Inferior parietal cortex (tissue), 1 donor: ENCODE results near the gene SH3D19.
A peak's percentile ranks its signal among the peaks of the same experiment; 100 is the strongest.
"Not testable (repeated sequence)": the region's sequence is repeated elsewhere in the genome, so short reads cannot be mapped to it uniquely, and the experiment has no call there.

ENCODE experiments used
- DNase-seq: peaks from one replicate; pipeline ENCODE4 v3.0.0-alpha.2; 2016; ENCODE audit errors: extremely low spot score

The SH3D19 gene

DNA sequence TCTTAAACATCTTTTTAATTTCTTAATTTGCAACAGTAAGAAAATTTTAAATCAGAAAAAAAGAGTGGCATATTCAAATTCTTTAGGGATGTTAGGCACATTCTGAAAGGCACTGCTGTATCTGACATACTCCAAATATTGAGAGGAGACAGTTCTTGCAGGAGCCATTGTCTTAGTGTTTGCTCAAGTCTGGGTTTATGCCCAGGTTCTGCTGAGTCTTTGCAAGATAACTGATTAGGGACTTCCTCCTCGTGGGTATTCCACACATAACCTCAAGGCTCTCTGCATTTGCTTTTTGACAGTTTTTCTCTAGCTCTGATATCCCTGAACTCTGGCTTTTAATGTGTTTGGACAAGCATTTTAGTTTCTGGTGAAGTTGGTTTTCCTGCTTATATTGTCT is 173.4 kb downstream of the SH3D19 start:
- no peak for DNase-seq

DNA sequence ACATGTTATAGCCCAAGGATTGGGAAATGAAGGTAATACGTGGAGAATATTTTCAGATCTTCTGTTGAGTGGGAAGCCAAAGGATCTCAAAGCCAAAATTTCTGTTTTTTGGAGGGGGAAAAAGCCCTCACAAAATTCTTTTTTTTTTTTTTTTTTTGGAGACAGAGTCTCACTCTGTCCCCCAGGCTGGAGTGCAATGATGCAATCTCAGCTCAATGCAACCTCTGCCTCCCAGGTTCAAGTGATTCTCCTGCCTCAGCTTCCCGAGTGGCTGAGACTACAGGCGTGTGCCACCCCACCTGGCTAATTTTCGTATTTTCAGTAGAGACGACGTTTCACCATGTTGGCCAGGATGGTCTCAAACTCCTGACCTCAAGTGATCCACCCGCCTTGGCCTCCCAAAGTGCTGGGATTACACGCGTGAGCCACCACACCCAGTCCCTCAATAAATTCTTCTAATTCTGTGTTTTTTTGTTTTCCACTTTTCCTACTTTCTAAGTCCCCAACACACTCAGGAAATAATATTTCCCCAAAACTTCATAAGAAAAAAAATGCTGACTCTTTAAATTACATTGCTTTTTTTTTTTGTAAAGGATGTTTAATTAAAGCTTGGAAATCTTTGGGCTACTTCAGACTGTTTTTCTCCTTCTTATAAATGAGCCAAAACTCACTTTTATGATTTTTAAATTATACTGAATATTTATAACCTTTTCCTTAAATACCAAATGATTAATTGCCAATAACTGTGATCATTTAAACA is 174.4 kb downstream of the SH3D19 start:
- DNase-seq, result no peak

DNA sequence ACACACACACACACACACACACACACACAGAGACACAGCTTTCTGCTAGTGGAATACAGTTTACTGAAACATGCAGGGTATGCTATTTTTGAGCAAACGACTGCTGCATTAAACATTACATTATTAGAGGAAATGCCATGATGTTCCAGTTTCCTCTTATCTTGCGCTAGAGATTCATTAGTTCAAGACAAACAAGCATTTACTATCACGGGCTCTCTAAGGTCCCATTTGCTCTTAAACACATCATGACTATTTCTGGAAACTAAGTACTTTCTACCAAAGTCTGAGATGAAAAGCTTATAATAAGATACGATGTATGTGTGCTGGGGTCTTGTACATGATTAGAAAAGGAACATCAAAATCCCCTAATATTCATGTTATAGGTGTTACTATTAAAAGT is 177.1 kb downstream of the SH3D19 start:
- no peak for DNase-seq

DNA sequence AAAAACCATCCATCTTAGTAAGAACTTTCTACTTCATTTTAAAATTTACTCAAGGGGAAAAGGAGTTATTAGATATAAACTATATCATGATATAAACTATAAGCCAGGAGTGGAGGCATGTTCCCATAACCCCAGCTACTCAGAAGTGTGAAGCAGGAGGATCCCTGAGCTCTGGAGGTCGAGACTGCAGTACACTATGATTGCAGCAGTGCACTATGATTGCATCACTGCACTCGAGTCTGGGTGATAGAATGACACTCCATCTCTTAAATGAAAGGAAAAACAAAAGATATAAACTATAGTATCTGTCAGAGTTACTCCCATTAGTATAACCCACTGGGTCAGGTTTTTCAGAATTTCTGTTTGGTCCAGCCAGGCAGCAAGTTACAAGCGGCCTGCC is 178.4 kb downstream of the SH3D19 start:
- no peak for DNase-seq

DNA sequence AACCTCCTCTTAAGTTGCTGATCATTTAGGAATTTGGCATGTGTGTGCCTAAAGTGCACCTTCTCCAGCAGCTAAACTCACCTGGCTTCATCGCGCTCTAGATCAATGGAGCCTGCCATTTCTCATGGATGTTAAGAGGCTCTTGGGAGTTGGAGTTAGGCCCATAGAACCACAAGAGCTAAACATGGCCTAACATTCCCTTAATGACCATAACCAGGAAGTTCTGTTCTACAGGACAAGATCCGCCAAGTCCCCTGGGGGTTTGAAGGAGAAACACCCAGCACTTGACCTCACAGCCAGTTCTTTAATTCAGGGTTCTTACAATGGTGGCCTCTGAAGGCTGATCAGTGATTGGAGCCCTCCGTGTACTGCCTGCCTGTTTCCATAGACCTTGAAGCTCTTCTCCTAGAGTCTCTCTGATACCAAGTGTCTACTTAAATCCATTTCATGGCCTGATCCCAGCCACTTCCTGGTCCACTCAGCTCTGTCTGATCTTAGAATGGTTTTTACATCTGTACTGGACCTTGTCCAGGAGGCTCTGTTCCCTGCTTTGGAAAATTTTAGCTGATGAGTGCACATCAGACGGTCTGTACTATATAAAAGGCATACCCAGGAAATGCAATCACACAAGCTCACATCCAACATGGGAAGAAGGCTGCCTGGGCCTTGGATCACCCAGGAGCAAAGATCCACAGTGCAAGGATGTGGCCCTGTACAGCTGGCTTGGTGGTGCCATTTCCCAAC is 180.9 kb downstream of the SH3D19 start:
- no peak for DNase-seq

DNA sequence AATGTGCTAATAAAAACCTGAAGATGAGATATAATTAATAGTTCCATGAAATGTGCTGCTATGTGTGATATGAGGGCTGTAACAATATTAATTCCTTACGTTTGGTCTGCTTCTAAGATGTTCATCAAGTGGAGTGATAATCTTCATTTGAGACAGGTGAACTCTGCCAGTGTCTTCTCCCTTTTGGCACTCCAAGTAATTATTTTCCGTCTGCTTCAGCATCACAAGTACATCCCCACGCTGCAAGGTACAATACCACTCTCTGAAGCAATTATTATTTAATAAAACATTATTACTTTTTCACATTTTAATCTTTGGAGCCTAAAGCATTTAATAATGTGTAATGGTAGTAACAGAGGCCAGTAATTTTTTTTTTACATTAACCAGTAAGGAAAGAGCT is 181.6 kb downstream of the SH3D19 start:
- no peak for DNase-seq

DNA sequence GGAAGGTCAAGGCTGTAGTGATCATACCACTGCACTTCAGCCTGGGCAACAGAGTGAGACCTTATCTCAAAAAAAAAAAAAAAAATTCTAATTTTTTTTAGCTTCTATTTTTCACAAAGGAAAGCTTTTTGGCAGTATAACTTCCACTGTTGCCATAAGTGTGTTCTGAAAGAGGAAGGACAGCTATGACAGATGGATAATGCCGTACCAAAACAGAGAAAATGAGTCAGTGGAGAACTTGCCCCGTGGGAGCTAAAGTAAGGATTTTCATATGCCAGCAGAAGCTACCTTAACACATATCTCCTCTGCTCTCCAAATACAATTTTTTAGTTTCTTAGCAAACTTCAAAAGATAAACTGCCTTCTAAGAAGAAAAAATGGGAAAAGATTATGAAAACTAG is 182.2 kb downstream of the SH3D19 start:
- DNase-seq, result no peak

DNA sequence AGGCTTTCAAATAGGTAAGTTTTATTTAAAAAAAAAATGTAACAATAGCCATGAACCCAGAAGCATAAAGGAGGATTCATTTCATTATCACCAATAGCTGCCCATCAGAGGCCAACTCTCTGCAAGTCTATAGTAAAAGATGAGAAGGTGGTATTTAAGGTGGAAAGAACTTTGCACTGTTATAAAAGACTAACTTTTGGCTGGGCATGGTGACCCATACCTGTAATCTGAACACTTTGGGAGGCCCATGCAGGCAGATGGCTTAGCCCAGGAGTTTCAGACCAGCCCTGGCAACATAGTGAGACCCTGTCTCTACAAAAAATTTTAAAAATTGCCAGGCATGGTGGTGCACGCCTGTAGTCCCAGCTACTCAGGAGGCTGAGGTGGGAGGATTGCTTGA is 182.6 kb downstream of the SH3D19 start:
- DNase-seq, result no peak

DNA sequence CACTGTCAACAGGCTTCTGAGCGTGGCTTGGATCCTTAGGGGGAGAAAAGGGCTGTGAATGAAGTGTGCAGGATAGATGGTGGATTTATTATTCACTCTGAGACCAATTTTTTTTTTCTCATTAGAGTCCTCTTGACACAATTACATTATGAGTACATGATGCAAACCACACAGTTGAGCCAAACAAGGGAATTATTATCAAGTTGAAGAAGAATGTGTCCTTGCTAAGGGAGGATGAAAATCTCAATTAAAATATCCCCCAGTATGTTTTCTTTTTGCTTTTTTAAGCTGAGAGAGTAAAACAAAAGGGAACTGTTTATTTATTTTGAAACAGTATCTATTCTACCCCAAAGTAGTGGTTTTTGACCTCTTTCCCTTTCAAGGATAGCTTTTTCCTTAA is 185.6 kb downstream of the SH3D19 start:
- no peak for DNase-seq

DNA sequence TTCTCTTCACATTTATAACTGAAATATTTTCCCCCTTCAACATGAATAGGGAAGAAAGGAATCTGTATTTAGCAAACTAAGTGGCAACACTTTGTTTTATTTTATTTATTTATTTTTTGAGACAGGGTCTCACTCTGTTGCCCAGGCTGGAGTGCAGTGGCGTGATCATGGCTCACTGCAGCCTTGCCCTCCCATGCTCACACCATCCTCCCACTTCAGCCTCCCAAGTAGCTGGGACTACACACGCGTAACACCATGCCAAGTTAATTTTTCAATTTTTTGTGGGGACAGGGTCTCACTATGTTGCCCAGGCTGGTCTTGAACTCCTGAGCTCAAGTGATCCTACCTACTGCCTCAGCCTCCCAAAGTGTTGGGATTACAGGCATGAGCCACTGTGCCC is 189.4 kb downstream of the SH3D19 start:
- DNase-seq, result not testable (repeated sequence)

DNA sequence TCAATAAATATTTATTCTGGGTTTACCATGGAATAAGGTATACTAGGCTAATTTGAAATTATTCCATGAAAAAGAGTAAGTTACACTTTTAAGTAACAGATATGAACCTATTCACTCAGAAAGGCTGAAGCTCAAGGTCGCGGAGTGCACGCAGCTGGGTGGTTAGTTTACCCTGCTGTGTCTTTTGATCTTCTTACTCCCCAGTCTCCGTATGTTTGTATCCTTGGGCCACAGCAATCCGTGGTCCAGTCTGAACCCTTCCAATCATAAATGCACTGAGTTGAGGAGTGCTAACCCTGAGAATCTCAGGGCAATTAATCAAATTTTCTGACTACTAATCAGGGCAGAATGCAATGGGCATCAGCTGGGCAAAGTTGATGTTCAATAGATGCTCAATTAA is 192.1 kb downstream of the SH3D19 start:
- DNase-seq, result no peak

DNA sequence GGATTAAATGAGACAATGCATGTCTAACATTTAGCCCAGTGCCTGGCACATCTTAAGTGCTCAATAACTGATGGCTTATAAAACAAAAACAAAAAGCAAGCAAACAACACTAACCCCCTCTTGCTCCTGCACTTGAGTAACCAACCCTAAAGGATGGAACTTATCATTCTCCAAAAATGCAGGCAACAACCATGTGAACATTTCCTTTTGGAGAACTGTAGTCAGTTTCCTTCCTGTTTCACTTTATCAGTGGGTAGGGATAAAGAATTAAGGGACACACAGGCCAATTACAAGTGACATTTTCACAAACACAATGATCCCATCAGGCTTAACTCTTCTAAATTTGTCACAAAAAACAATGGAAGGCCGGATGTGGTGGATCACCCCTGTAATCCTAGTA is 195.6 kb downstream of the SH3D19 start:
- DNase-seq, result no peak

DNA sequence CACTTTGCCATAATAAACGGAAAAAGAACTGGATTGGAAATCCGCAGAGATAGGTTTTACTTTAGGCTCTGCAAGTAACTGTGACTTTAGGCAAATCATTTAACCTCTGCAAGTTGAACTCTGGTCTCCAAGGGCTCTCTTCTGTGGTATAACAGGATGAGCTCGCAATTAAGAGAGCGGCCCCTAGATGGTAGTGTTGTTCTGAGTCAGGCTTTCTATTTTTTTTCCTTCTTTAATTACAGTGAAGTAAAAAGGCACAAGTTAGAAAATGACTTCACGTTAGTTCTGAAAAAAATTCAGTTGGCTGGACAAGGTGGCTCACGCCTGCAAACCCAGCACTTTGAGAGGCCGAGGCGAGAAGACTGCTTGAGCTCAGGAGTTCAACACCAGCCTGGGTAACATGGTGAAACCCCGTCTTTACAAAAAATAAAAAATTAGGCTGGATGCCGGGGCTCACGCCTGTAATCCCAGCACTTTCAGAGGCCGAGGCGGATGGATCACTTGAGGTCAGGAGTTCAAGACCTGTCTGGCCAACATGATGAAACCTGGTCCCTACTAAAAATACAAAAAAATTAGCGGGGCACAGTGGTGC is 207.9 kb downstream of the SH3D19 start:
- peak; percentile 86 for DNase-seq

DNA sequence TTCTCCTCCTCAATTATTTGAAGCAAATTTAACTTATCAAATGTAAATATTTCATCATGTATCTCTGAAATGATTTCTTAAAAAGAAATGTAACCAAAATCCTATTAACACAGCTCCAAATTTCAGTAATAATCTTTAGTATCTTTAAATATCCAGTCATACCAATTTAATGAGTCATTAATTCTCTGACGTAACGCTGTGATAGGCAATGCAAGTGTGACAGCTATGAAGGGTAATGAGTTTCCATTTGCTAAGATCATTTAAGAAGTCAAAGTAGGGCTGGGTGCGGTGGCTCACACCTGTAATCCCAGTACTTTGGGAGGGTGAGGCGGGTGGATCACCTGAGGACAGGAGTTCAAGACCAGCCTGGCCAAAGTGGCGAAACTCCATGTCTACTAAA is 210.4 kb downstream of the SH3D19 start:
- no peak for DNase-seq

DNA sequence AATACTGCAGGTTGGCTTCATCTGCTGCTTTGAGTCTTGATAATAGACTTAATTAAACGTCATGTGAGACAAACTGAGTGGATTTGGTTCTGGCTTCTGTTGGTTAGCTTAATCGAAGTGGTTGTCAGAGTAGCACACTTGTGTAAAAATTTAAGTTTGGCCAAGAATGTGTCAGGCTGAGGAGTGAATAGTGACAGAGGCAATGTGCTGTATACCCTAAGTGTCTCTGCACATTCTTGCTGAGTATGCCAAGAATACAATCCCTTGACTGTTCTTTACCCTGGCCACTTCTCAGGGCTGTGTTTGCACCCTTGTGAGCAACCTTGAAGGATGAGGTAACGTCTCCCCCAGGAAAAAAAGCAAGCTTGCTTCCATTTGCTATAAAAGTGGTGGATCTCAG is 211.1 kb downstream of the SH3D19 start:
- DNase-seq, result no peak

DNA sequence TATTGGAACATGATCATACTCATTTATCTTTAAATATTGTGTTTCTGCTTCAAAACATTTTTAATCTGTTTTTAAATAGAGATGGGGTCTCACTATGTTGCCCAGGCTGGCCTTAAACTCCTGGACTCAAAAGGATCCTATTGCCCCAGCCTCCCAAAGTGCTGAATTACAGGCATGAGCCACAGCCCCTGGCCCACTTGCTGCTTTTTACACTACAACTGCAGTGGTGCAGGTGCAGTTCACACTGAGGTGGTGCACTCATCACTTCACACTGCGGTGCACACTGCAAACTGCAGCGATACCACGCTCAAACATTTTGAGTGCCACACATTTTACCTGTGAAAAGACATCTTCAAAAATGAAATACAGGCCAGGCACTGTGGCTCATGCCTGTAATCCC is 215.2 kb downstream of the SH3D19 start:
- DNase-seq, result no peak

DNA sequence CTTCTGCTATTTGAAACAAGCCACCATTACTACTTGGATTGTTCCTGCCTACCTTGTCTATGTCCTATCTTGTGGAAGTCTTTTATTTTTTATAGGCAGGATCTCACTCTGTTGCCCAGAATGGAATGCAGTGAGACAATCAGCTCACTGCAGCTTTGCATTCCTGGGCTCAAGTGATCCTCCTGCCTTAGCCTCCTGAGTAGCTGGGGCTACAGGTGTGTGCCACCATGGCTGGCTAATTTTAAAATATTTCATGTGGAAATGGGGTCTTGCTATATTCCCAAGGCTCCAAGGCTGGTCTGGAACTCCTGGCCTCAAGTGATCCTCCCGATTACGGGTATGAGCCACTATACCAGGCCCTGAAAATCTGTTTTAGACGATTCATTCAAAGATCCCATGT is 218.3 kb downstream of the SH3D19 start:
- DNase-seq, result no peak

DNA sequence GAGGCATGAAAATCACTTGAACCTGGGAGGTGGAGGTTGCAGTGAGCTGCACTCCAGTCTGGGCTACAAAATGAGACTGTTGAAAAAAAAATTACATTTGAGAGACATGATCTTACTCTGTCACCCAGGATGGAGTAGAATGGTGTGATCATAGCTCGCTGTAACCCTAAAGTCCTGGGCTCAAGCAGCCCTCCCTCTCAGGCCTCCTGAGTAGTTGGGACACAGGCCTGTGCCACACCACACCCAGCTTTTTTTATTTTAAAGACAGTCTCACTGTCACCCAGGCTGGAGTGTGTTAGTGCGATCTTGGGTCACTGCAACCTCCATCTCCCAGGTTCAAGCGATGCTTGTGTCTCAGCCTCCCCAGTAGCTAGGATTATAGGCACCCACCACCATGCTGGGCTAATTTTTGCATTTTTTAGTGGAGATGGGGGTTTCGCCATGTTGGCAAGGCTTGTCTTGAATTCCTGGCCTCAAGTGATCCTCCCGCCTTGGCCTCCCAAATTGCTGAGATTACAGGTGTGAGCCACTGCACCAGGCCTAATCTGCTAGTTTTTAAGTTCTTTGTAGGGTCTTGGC is 219.9 kb downstream of the SH3D19 start:
- no peak for DNase-seq

DNA sequence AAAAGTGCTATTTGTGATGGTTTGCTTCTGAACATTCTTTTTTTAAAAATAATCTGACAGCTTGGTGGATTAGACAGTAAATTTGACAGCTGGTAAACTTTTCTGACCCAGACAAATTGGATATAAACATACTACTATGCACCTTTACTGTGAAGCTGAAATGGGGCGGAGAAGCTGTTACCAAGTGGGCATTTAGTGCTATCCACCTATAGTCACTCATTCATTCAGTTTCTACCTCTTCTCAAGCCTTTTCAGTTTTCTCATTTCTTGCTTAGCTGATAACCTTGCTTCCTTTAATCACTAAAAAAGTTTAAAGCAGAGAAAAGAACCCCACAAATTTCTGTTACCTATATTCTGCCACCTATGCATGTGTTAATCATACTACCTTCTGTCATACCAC is 220.8 kb downstream of the SH3D19 start:
- DNase-seq, result no peak

DNA sequence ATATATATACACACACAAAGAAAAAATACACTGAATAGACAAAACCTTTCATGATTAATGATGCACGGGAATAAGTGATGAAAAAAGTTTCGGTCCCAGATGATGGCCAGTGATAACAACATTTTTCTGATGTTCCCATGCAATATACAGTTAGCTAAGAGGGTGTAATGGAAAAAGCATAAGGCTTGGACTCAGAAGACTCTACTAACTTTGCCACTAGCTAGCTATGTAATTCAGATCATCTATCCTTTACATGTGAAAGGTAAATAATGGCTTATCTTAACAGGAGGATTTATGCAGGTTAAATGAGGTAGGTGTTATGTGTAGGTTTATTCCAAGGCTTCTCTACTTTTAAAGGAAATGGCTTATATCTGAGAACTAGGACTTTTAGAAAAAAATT is 221.6 kb downstream of the SH3D19 start:
- no peak for DNase-seq

DNA sequence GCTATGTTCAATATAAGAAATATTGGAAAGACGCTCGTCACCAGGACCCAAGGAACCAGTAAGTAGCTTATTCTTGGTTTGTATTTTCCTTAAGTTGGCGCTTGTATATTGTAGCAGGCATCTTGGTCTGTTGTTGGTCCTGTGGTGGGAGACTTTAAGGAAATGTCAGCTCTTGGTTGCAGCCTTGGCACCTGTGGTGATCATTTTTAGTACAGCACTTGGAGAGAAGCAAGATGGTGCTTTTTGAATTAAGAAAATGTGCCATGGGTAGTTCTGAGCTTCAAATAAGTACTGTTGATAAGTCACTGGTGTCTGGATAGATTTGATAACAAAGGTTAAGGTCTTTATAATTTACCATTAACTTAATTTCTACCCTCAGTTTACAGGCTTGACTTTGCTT is 224.9 kb downstream of the SH3D19 start:
- no peak for DNase-seq

DNA sequence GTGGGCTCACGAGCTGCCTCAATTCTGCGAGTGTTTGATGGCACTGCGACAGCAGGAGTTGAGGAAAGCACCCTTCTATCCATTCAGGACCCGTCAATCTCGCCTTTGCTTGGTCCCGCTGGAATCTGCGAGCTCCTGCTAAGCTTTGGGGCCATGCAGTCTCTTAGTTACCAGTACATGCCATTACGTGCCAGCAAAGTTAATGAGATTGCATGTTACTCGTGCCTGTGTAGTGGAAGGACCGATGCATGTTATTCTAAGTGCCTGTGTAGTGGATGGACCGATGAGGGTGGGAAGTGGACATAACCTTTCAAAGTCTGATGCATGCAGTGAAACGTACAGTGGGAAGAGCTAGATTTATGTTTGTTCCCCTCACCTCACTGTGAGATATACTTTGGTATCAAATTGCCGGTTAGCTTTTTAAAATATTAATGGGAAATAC is 225.4 kb downstream of the SH3D19 start:
- DNase-seq, result no peak
